ENCODE results near the gene INPP5D.

Gene INPP5D

GRCh38 chr2:233083782-233084181 lies 23.6 kb downstream of the INPP5D start (continued):
- TF ChIP-seq CREB5 (CRISPR knock-in tag; IDR thresholded peaks at IDR 0.05; ENCODE audit: low read depth) = no peak
- TF ChIP-seq, protein P1, sequence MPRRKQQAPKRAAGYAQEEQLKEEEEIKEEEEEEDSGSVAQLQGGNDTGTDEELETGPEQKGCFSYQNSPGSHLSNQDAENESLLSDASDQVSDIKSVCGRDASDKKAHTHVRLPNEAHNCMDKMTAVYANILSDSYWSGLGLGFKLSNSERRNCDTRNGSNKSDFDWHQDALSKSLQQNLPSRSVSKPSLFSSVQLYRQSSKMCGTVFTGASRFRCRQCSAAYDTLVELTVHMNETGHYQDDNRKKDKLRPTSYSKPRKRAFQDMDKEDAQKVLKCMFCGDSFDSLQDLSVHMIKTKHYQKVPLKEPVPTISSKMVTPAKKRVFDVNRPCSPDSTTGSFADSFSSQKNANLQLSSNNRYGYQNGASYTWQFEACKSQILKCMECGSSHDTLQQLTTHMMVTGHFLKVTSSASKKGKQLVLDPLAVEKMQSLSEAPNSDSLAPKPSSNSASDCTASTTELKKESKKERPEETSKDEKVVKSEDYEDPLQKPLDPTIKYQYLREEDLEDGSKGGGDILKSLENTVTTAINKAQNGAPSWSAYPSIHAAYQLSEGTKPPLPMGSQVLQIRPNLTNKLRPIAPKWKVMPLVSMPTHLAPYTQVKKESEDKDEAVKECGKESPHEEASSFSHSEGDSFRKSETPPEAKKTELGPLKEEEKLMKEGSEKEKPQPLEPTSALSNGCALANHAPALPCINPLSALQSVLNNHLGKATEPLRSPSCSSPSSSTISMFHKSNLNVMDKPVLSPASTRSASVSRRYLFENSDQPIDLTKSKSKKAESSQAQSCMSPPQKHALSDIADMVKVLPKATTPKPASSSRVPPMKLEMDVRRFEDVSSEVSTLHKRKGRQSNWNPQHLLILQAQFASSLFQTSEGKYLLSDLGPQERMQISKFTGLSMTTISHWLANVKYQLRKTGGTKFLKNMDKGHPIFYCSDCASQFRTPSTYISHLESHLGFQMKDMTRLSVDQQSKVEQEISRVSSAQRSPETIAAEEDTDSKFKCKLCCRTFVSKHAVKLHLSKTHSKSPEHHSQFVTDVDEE (CRISPR knock-in tag; IDR thresholded peaks at IDR 0.05) = no peak
- no peak for TF ChIP-seq GLIS3 (CRISPR knock-in tag; IDR thresholded peaks at IDR 0.05)
- TF ChIP-seq ZNF565 (CRISPR knock-in tag; conservative IDR thresholded peaks at IDR 0.05; ENCODE audit: low read depth) = no peak

- TF ChIP-seq CREB5 (CRISPR knock-in tag; IDR thresholded peaks at IDR 0.05; ENCODE audit: low read depth) = no peak
- no peak for TF ChIP-seq BACH2 (CRISPR knock-in tag; IDR thresholded peaks at IDR 0.05; ENCODE audit: borderline replicate concordance)
- no peak for TF ChIP-seq OSR1 (CRISPR knock-in tag; IDR thresholded peaks at IDR 0.05)
- no peak for TF ChIP-seq ZNF70 (CRISPR knock-in tag; IDR thresholded peaks at IDR 0.05)
- no peak for TF ChIP-seq ZC3H10 (CRISPR knock-in tag; IDR thresholded peaks at IDR 0.05)
- TF ChIP-seq PATZ1 (CRISPR knock-in tag; IDR thresholded peaks at IDR 0.05; ENCODE audit: borderline replicate concordance) = no peak
- TF ChIP-seq ARNTL (CRISPR knock-in tag; IDR thresholded peaks at IDR 0.05; ENCODE audit: borderline replicate concordance, low read depth) = no peak
- TF ChIP-seq PPARA (CRISPR knock-in tag; IDR thresholded peaks at IDR 0.05; ENCODE audit: borderline replicate concordance) = no peak
- no peak for TF ChIP-seq TCF4 (CRISPR knock-in tag; IDR thresholded peaks at IDR 0.05; ENCODE audit: borderline replicate concordance)
- no peak for ATAC-seq
Observed at GRCh38 chr2:233084488-233084887, 24.3 kb downstream of the INPP5D start.

GRCh38 chr2:233085037-233085838 lies 25.1 kb downstream of the INPP5D start:
- ATAC-seq = no peak
- TF ChIP-seq, protein P1 (CRISPR knock-in tag; IDR thresholded peaks at IDR 0.05) = no peak
- TF ChIP-seq PPARA (CRISPR knock-in tag; IDR thresholded peaks at IDR 0.05; ENCODE audit: borderline replicate concordance) (no peak), ZNF8 (CRISPR knock-in tag; IDR thresholded peaks at IDR 0.05) (no peak), RARB (CRISPR knock-in tag; IDR thresholded peaks at IDR 0.05) (no peak), BACH2 (CRISPR knock-in tag; IDR thresholded peaks at IDR 0.05; ENCODE audit: borderline replicate concordance) (no peak), PATZ1 (CRISPR knock-in tag; IDR thresholded peaks at IDR 0.05; ENCODE audit: borderline replicate concordance) (no peak), SNAI2 (CRISPR knock-in tag; IDR thresholded peaks at IDR 0.05) (no peak), ZFP3 (CRISPR knock-in tag; IDR thresholded peaks at IDR 0.05) (no peak), ZC3H10 (CRISPR knock-in tag; IDR thresholded peaks at IDR 0.05) (no peak), TOX (CRISPR knock-in tag; IDR thresholded peaks at IDR 0.05; ENCODE audit: borderline replicate concordance) (no peak), ISL1 (CRISPR knock-in tag; IDR thresholded peaks at IDR 0.05) (no peak), ZFP30 (CRISPR knock-in tag; IDR thresholded peaks at IDR 0.05) (no peak), CREB5 (CRISPR knock-in tag; IDR thresholded peaks at IDR 0.05; ENCODE audit: low read depth) (no peak), OSR1 (CRISPR knock-in tag; IDR thresholded peaks at IDR 0.05) (no peak), CSRNP3 (CRISPR knock-in tag; IDR thresholded peaks at IDR 0.05) (no peak)

Measured in SK-N-SH treated with all-trans-retinoic acid at 6 μM for 48 hours (cell line).